Spleen (tissue), 11 donors: ENCODE results near the gene HIVEP3. TPM values are rescaled to one million over a fixed set of nuclear protein-coding genes. Genes with fewer than 3 reads are reported as not detected.

Source experiments
- DNase-seq: peaks from one replicate; pipeline ENCODE4 v3.0.0-alpha.2; 2020
- H3K27ac ChIP-seq, 8 donors: fragments of 200-600 bp; sonication (generic) in 7 of 8; 1 replicate in 4 of 8; 2 replicates in 4 of 8; pipeline versions ENCODE4 v1.5.0 to v1.8.0; 2016 to 2021; ENCODE audit warnings: inconsistent platforms in 4 of 8, mild to moderate bottlenecking in 4 of 8, moderate library complexity in 1 of 8
- H3K27me3 ChIP-seq, 7 donors: fragments of 200-600 bp; sonication (generic) in 6 of 7; replicated peaks in 1 of 7; 1 replicate in 4 of 7; 2 replicates in 3 of 7; pipeline versions ENCODE4 v1.5.0 to v1.8.0; 2016 to 2021; ENCODE audit warnings: inconsistent platforms in 3 of 7, mild to moderate bottlenecking in 1 of 7
- H3K36me3 ChIP-seq, 6 donors: fragments of 200-600 bp; sonication (generic) in 5 of 6; 1 replicate in 4 of 6; 2 replicates in 2 of 6; pipeline versions ENCODE4 v1.5.0 to v1.8.0; 2016 to 2021; ENCODE audit warnings: inconsistent platforms in 2 of 6
- H3K4me1 ChIP-seq, 6 donors: fragments of 200-600 bp; sonication (generic) in 5 of 6; 1 replicate in 3 of 6; 2 replicates in 3 of 6; pipeline versions ENCODE4 v1.5.0 to v1.8.0; 2016 to 2021; ENCODE audit warnings: inconsistent platforms in 3 of 6
- H3K4me3 ChIP-seq, 8 donors: fragments of 200-600 bp; sonication (generic) in 7 of 8; 1 replicate in 4 of 8; 2 replicates in 4 of 8; pipeline versions ENCODE4 v1.5.0 to v1.8.0; 2016 to 2021; ENCODE audit warnings: inconsistent platforms in 4 of 8, mild to moderate bottlenecking in 4 of 8, moderate library complexity in 2 of 8
- H3K9me3 ChIP-seq, 8 donors: fragments of 200-600 bp; sonication (generic) in 7 of 8; 1 replicate in 4 of 8; 2 replicates in 4 of 8; pipeline versions ENCODE4 v1.5.0 to v1.8.0; 2016 to 2021; ENCODE audit warnings: inconsistent platforms in 4 of 8
- CTCF ChIP-seq, 11 experiments: fragments of 200-600 bp in 7 of 11; fragments of 450-650 bp in 4 of 11; sonication (generic) in 4 of 11; IDR thresholded peaks in 8 of 11; conservative IDR thresholded peaks in 3 of 11; 1 replicate in 7 of 11; 2 replicates in 4 of 11; pipeline versions ENCODE4 v1.4.0 to v1.8.0; 2016 to 2021; ENCODE audit warnings: antibody characterized with exemption in 11 of 11, inconsistent platforms in 4 of 11, mild to moderate bottlenecking in 1 of 11
- POLR2A ChIP-seq, 3 donors: fragments of 450-650 bp; IDR thresholded peaks; one replicate each; pipeline ENCODE4 v1.5.1; 2017; ENCODE audit warnings: antibody characterized with exemption in 3 of 3, mild to moderate bottlenecking in 1 of 3
- POLR2AphosphoS5 ChIP-seq, 3 donors: sonication (generic); formaldehyde crosslinking; IDR thresholded peaks; one replicate each; pipeline ENCODE4 v1.5.1; 2017; ENCODE audit warnings: antibody characterized with exemption in 3 of 3
- WGBS, 5 donors: extraction: QIAGEN DNeasy Blood & Tissue Kit in 3 of 5; methylation state at CpG; one replicate each; pipeline versions ENCODE4 v1.1.5 to v1.1.7; 2013 to 2018; 5-methylcytosine and 5-hydroxymethylcytosine counted together
- intact Hi-C: fragments of 100-400 bp; cut with DNase I; formaldehyde crosslinking; loops from one replicate; pipeline ENCODE4 v1.15.0; 2023; ENCODE audit warnings: low total_unique reads
- polyA plus RNA-seq, 3 donors: library from polyadenylated mRNA; stranded (reverse); fragments of 200-250 nt; gene quantifications; one replicate each; pipeline ENCODE4 v1.2.1, GENCODE V29; 2013
- total RNA-seq, 7 donors: library from RNA; depleted of rRNA in 3 of 7; stranded (reverse); fragments of >200 nt in 3 of 7; fragmentation: NEBNext Ultra II Directional in 4 of 7; extraction: Animal tissue kit (Norgen Biotek cat#: 25700) in 4 of 7; gene quantifications; one replicate each; pipeline versions ENCODE4 v1.1.0 to v1.2.1, GENCODE V29; 2016 to 2021
- donor health status: healthy with polysubstance abuse.
- donor health status: DM: no; HTN: no; CAD: no; lungs with moderate emphysema.
- donor health status: DM: no; HTN: no; CAD: no.
- donor health status: Bipolar disorder and iron deficiency.
- donor health status: healthy.
- donor health status: DM: no; HTN: no; CAD: no.
- donor health status: DM: yes; HTN: yes; CAD: no.

The HIVEP3 gene
- total and polyA plus RNA-seq, 10 donors, result 2.4 to 21.2 (median 8.2) TPM

GRCh38 chr1:41846625-41847405 lies 71.9 kb downstream of the HIVEP3 start:
- H3K27me3 ChIP-seq, result no peaks in the 10 kb centered on the region
- H3K36me3 ChIP-seq, result no peaks in the 10 kb centered on the region
- H3K9me3 ChIP-seq, result no peaks in the 10 kb centered on the region
- intact Hi-C loops, result no loop called here
- no peak for DNase-seq
- WGBS, 5 donors, result 83 to 88% (median 85%) methylated on average over 3 of the region's 3 CpGs
- TF ChIP-seq POLR2AphosphoS5 (IDR thresholded peaks at IDR 0.05) (no peak), POLR2A (IDR thresholded peaks at IDR 0.05) (no peak), CTCF (IDR thresholded peaks at IDR 0.05 in 8 of 11, conservative IDR thresholded peaks at IDR 0.05 in 3 of 11) (no peak)
- peaks cover 0 to 24% (median 12%) of the 10 kb centered on the region in 6 donors for H3K4me1 ChIP-seq
- no peak overlapping the region for H3K4me3 ChIP-seq
- H3K27ac ChIP-seq, result no peak overlapping the region

GRCh38 chr1:41844781-41845272 lies 73.9 kb downstream of the HIVEP3 start:
- WGBS, 5 donors, result 91 to 100% (median 95%) methylated on average over 2 of the region's 2 CpGs

GRCh38 chr1:41844255-41844654 lies 74.5 kb downstream of the HIVEP3 start:
- Histone ChIP-seq H3K4me1 (peaks cover 0 to 23% (median 6%) of the 10 kb centered on the region in 6 donors), H3K27ac (no peak overlapping the region), H3K4me3 (no peak overlapping the region), H3K9me3 (no peaks in the 10 kb centered on the region), H3K27me3 (no peaks in the 10 kb centered on the region), H3K36me3 (no peaks in the 10 kb centered on the region)
- DNase-seq, result no peak
- TF ChIP-seq POLR2A (IDR thresholded peaks at IDR 0.05) (no peak), POLR2AphosphoS5 (IDR thresholded peaks at IDR 0.05) (no peak), CTCF (IDR thresholded peaks at IDR 0.05 in 8 of 11, conservative IDR thresholded peaks at IDR 0.05 in 3 of 11) (no peak)
- 71 to 96% (median 87%) methylated on average over 8 of the region's 8 CpGs for WGBS, 5 donors
- intact Hi-C loops, result no loop called here

More at GRCh38 chr1:41844781-41845272, 73.9 kb downstream of the HIVEP3 start:
- H3K27me3 ChIP-seq, result no peaks in the 10 kb centered on the region
- no peak overlapping the region for H3K4me3 ChIP-seq
- no peaks in the 10 kb centered on the region for H3K9me3 ChIP-seq
- DNase-seq, result no peak
- no peak for TF ChIP-seq POLR2AphosphoS5 (IDR thresholded peaks at IDR 0.05)
- TF ChIP-seq CTCF (IDR thresholded peaks at IDR 0.05 in 8 of 11, conservative IDR thresholded peaks at IDR 0.05 in 3 of 11), result no peak
- TF ChIP-seq POLR2A (IDR thresholded peaks at IDR 0.05), result no peak
- H3K4me1 ChIP-seq, result peaks cover 0 to 24% (median 6%) of the 10 kb centered on the region in 6 donors
- intact Hi-C loops, result no loop called here
- H3K36me3 ChIP-seq, result no peaks in the 10 kb centered on the region
- no peak overlapping the region for H3K27ac ChIP-seq

- Histone ChIP-seq H3K27me3 (no peaks in the 10 kb centered on the region), H3K36me3 (no peaks in the 10 kb centered on the region), H3K27ac (no peak overlapping the region), H3K4me1 (peaks cover 0 to 16% (median 5%) of the 10 kb centered on the region in 6 donors), H3K9me3 (no peaks in the 10 kb centered on the region), H3K4me3 (no peak overlapping the region)
- 59 to 62% (median 60%) methylated on average over 11 of the region's 11 CpGs for WGBS, 5 donors
- intact Hi-C loops, result no loop called here
- TF ChIP-seq CTCF (IDR thresholded peaks at IDR 0.05 in 8 of 11, conservative IDR thresholded peaks at IDR 0.05 in 3 of 11) (no peak), POLR2A (IDR thresholded peaks at IDR 0.05) (no peak), POLR2AphosphoS5 (IDR thresholded peaks at IDR 0.05) (no peak)
- no peak for DNase-seq
Measured at GRCh38 chr1:41842993-41843755, 75.5 kb downstream of the HIVEP3 start.
